H1 (cell line): Measurements from ENCODE around the gene CAB39L. TPM values are rescaled to one million over a fixed set of nuclear protein-coding genes. Genes with fewer than 3 reads are reported as not detected.

ENCODE experiments used
- BCL11A ChIP-seq, 2 experiments: IDR thresholded peaks; one replicate each; pipeline ENCODE4 v1.6.1; 2011; ENCODE audit warnings: low read depth in 2 of 2, low read length in 2 of 2, mild to moderate bottlenecking in 2 of 2
- JUN ChIP-seq: IDR thresholded peaks from 2 replicates; pipeline ENCODE4 v1.6.1; 2011; ENCODE audit warnings: low read depth, mild to moderate bottlenecking, improper control_type of control experiment, low read length
- POU5F1 ChIP-seq: IDR thresholded peaks from 2 replicates; pipeline ENCODE4 v1.6.1; 2011; ENCODE audit warnings: low read depth, mild to moderate bottlenecking, low read length, moderate library complexity
- RNF2 ChIP-seq: fragments of 200-900, 300-1000 bp; sonication (generic); IDR thresholded peaks from 2 replicates; pipeline ENCODE4 v1.7.1; 2016; ENCODE audit warnings: borderline replicate concordance, low read depth, mild to moderate bottlenecking, antibody characterized with exemption, low read length; ENCODE audit not compliant: poor library complexity, severe bottlenecking; ENCODE audit errors: missing control alignments
- SUZ12 ChIP-seq: fragments of 200-600 bp; sonication (generic); IDR thresholded peaks from 2 replicates; pipeline ENCODE4 v1.6.1; 2012; ENCODE audit warnings: mild to moderate bottlenecking, inconsistent platforms, low read length, moderate library complexity, mixed read lengths
- polyA plus RNA-seq, 7 experiments: library from polyadenylated mRNA; depleted of rRNA in 3 of 7; stranded (reverse) in 5 of 7; unstranded in 2 of 7; fragments of >200 nt in 5 of 7; fragments of 200-250 nt in 2 of 7; gene quantifications; 1 replicate in 5 of 7; 2 replicates in 1 of 7; 4 replicates in 1 of 7; pipeline versions ENCODE4 v1.2.1 to v1.2.3, GENCODE V29; 2011 to 2013; ENCODE audit warnings: missing spikeins in 2 of 7, mixed read lengths in 2 of 7
- total RNA-seq: library from RNA; stranded (reverse); fragmentation: NEBNext Ultra II Directional; extraction: Animal tissue kit (Norgen Biotek cat#: 25700); gene quantifications from 2 replicates; pipeline ENCODE4 v1.2.1, GENCODE V29; 2021
- TF ChIP-seq, protein P1 (sequence below): fragments of 300-600 bp; sonication (generic); IDR thresholded peaks from 2 replicates; pipeline ENCODE4 v1.7.1; 2012; ENCODE audit warnings: low read length, moderate library complexity, mild to moderate bottlenecking, inconsistent platforms; ENCODE audit not compliant: insufficient replicate concordance
- TF ChIP-seq, protein P2 (sequence below): IDR thresholded peaks from 2 replicates; pipeline ENCODE4 v1.6.1; 2011; ENCODE audit warnings: low read length, improper control_type of control experiment

CAB39L gene
- total and polyA plus RNA-seq, 2 of the 8 experiments (the other 6 are each of a cell fraction or from before 2014, with no cell fraction given), result 2.5 to 4.8 TPM

DNA sequence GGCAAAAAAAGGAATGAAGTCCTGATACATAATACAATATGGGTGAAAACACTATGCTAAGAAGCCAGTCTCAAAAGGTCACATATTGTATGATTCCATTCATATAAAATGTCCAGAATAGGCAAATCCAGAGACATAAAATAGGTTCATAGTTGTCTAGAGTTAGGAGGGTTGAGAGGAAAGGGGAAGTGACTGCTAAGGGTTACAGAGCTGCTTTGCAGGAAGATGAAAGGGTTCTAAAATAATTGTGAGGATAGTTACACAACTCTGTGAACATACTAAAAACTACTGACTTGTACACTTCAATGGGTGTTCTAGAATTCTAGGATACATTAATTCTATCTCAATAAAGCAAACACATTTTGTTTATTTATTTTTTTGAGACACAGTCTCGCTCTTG is 25.7 kb downstream of the CAB39L start (continued):
- TF ChIP-seq SUZ12 (no peak), JUN (no peak), POU5F1 (no peak), BCL11A (IDR thresholded peaks at IDR 0.05; ENCODE audit: low read depth in 2 of 2, low read length in 2 of 2) (no peak), RNF2 (no peak)
- TF ChIP-seq, protein P1, sequence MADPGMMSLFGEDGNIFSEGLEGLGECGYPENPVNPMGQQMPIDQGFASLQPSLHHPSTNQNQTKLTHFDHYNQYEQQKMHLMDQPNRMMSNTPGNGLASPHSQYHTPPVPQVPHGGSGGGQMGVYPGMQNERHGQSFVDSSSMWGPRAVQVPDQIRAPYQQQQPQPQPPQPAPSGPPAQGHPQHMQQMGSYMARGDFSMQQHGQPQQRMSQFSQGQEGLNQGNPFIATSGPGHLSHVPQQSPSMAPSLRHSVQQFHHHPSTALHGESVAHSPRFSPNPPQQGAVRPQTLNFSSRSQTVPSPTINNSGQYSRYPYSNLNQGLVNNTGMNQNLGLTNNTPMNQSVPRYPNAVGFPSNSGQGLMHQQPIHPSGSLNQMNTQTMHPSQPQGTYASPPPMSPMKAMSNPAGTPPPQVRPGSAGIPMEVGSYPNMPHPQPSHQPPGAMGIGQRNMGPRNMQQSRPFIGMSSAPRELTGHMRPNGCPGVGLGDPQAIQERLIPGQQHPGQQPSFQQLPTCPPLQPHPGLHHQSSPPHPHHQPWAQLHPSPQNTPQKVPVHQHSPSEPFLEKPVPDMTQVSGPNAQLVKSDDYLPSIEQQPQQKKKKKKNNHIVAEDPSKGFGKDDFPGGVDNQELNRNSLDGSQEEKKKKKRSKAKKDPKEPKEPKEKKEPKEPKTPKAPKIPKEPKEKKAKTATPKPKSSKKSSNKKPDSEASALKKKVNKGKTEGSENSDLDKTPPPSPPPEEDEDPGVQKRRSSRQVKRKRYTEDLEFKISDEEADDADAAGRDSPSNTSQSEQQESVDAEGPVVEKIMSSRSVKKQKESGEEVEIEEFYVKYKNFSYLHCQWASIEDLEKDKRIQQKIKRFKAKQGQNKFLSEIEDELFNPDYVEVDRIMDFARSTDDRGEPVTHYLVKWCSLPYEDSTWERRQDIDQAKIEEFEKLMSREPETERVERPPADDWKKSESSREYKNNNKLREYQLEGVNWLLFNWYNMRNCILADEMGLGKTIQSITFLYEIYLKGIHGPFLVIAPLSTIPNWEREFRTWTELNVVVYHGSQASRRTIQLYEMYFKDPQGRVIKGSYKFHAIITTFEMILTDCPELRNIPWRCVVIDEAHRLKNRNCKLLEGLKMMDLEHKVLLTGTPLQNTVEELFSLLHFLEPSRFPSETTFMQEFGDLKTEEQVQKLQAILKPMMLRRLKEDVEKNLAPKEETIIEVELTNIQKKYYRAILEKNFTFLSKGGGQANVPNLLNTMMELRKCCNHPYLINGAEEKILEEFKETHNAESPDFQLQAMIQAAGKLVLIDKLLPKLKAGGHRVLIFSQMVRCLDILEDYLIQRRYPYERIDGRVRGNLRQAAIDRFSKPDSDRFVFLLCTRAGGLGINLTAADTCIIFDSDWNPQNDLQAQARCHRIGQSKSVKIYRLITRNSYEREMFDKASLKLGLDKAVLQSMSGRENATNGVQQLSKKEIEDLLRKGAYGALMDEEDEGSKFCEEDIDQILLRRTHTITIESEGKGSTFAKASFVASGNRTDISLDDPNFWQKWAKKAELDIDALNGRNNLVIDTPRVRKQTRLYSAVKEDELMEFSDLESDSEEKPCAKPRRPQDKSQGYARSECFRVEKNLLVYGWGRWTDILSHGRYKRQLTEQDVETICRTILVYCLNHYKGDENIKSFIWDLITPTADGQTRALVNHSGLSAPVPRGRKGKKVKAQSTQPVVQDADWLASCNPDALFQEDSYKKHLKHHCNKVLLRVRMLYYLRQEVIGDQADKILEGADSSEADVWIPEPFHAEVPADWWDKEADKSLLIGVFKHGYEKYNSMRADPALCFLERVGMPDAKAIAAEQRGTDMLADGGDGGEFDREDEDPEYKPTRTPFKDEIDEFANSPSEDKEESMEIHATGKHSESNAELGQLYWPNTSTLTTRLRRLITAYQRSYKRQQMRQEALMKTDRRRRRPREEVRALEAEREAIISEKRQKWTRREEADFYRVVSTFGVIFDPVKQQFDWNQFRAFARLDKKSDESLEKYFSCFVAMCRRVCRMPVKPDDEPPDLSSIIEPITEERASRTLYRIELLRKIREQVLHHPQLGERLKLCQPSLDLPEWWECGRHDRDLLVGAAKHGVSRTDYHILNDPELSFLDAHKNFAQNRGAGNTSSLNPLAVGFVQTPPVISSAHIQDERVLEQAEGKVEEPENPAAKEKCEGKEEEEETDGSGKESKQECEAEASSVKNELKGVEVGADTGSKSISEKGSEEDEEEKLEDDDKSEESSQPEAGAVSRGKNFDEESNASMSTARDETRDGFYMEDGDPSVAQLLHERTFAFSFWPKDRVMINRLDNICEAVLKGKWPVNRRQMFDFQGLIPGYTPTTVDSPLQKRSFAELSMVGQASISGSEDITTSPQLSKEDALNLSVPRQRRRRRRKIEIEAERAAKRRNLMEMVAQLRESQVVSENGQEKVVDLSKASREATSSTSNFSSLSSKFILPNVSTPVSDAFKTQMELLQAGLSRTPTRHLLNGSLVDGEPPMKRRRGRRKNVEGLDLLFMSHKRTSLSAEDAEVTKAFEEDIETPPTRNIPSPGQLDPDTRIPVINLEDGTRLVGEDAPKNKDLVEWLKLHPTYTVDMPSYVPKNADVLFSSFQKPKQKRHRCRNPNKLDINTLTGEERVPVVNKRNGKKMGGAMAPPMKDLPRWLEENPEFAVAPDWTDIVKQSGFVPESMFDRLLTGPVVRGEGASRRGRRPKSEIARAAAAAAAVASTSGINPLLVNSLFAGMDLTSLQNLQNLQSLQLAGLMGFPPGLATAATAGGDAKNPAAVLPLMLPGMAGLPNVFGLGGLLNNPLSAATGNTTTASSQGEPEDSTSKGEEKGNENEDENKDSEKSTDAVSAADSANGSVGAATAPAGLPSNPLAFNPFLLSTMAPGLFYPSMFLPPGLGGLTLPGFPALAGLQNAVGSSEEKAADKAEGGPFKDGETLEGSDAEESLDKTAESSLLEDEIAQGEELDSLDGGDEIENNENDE, result no peak
- TF ChIP-seq, protein P2, sequence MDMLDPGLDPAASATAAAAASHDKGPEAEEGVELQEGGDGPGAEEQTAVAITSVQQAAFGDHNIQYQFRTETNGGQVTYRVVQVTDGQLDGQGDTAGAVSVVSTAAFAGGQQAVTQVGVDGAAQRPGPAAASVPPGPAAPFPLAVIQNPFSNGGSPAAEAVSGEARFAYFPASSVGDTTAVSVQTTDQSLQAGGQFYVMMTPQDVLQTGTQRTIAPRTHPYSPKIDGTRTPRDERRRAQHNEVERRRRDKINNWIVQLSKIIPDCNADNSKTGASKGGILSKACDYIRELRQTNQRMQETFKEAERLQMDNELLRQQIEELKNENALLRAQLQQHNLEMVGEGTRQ, result no peak
